ENCODE data around the gene KLF17. TPM values are rescaled to one million over a fixed set of nuclear protein-coding genes. Genes with fewer than 3 reads are reported as not detected.

KLF17 gene
- total RNA-seq, 1 experiment from 2014 or later: 0.26 TPM

GRCh38 chr1:44161546-44161945 lies 42.9 kb downstream of the KLF17 start:
- Histone ChIP-seq H3K36me3 (ENCODE audit: low read depth, low read length) (no peaks in the 10 kb centered on the region), H3K4me1 (ENCODE audit: insufficient read depth, low read length) (no peaks in the 10 kb centered on the region), H3K27me3 (ENCODE audit: low read length) (no peaks in the 10 kb centered on the region), H2AFZ (ENCODE audit: low read length) (no peak overlapping the region), H4K20me1 (ENCODE audit: low read length) (no peaks in the 10 kb centered on the region), H3K9me3 (ENCODE audit: low read length) (no peaks in the 10 kb centered on the region), H3K9me2 (replicated peaks; ENCODE audit: low read length) (no peaks in the 10 kb centered on the region), H3F3A (ENCODE audit: low read length, unreplicated experiment) (no peaks in the 10 kb centered on the region), H3K79me2 (ENCODE audit: low read length) (no peaks in the 10 kb centered on the region), H3K9ac (ENCODE audit: low read length) (no peak overlapping the region), H3K27ac (ENCODE audit: low read length) (no peak overlapping the region), H3K4me3 (ENCODE audit: low read length) (no peak overlapping the region), H3K4me2 (ENCODE audit: low read length) (no peak overlapping the region)
- ChIA-PET CTCF (no interaction called here), POLR2A (ENCODE audit: unreplicated experiment) (no interaction called here)
- ATAC-seq (no peak), DNase-seq (no peak)
- TF ChIP-seq, protein P1, sequence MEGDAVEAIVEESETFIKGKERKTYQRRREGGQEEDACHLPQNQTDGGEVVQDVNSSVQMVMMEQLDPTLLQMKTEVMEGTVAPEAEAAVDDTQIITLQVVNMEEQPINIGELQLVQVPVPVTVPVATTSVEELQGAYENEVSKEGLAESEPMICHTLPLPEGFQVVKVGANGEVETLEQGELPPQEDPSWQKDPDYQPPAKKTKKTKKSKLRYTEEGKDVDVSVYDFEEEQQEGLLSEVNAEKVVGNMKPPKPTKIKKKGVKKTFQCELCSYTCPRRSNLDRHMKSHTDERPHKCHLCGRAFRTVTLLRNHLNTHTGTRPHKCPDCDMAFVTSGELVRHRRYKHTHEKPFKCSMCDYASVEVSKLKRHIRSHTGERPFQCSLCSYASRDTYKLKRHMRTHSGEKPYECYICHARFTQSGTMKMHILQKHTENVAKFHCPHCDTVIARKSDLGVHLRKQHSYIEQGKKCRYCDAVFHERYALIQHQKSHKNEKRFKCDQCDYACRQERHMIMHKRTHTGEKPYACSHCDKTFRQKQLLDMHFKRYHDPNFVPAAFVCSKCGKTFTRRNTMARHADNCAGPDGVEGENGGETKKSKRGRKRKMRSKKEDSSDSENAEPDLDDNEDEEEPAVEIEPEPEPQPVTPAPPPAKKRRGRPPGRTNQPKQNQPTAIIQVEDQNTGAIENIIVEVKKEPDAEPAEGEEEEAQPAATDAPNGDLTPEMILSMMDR (conservative IDR thresholded peaks at IDR 0.05; ENCODE audit: low read depth, low read length): no peak
- no peak for TF ChIP-seq EZH2phosphoT487 (IDR thresholded peaks at IDR 0.05; ENCODE audit: borderline replicate concordance, low read length)
- TF ChIP-seq EZH2 (IDR thresholded peaks at IDR 0.05; ENCODE audit: low read length, unreplicated experiment): no peak
- intact Hi-C loops (cut with micrococcal nuclease): no loop called here
- BruUV-seq (replicated peaks): no TSS peak

DNA sequence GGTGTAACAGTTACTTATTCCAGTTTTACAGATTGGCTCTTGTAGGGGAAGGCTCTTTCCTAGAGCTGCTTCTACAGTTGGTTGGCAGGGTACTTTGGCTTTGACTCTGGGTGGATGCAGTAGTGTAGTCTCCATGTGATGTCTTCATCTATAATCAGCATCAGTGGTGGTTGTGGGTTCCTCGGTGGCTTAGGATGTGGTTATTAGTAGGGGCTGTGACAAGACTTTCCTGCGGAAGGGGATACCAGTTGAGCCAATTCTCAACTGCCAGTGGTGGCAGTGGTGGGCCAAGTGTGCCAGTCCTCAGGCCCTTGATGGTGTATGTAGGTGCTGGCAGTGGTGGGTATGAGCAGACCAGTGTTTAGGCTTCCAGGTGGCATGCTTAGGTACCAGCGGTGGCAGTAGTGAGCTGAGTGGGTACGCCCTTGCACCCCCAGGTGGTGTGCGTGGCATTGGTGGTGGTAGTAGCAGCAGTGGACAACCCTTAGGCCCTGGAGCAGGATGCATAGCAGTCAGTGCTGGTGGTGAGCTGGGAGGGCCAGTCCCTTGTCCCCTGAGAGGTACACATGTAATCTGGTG lies 50.0 kb downstream of the KLF17 start:
- BruUV-seq (replicated peaks): no TSS peak
- no peak overlapping the region for H3K9ac ChIP-seq (ENCODE audit: low read length)
- H3K9me3 ChIP-seq (ENCODE audit: low read length): 0 out of 2 replicates have a peak, but pooled peaks cover 6% of the 10 kb centered on the region
- H3K36me3 ChIP-seq (ENCODE audit: low read depth, low read length): no peaks in the 10 kb centered on the region
- no peak overlapping the region for H3K4me3 ChIP-seq (ENCODE audit: low read length)
- TF ChIP-seq EZH2 (IDR thresholded peaks at IDR 0.05; ENCODE audit: low read length, unreplicated experiment) (no peak), EZH2phosphoT487 (IDR thresholded peaks at IDR 0.05; ENCODE audit: borderline replicate concordance, low read length) (no peak)
- TF ChIP-seq, protein P1 (conservative IDR thresholded peaks at IDR 0.05; ENCODE audit: low read depth, low read length): peak; percentile 28; the same call in 1 of the 2 replicates
- DNase-seq (no peak), ATAC-seq (no peak)
- POLR2A ChIA-PET (ENCODE audit: unreplicated experiment): no interaction called here
- no peak overlapping the region for H3K27ac ChIP-seq (ENCODE audit: low read length)
- H3K4me1 ChIP-seq (ENCODE audit: insufficient read depth, low read length): no peaks in the 10 kb centered on the region
- no peaks in the 10 kb centered on the region for H4K20me1 ChIP-seq (ENCODE audit: low read length)
- H3F3A ChIP-seq (ENCODE audit: low read length, unreplicated experiment): no peaks in the 10 kb centered on the region
- H3K27me3 ChIP-seq (ENCODE audit: low read length): no peaks in the 10 kb centered on the region
- intact Hi-C loops (cut with micrococcal nuclease): no loop called here
- no peak overlapping the region for H3K4me2 ChIP-seq (ENCODE audit: low read length)
- CTCF ChIA-PET: no interaction called here
- no peak overlapping the region for H2AFZ ChIP-seq (ENCODE audit: low read length)
- H3K9me2 ChIP-seq (replicated peaks; ENCODE audit: low read length): no peaks in the 10 kb centered on the region
- H3K79me2 ChIP-seq (ENCODE audit: low read length): no peaks in the 10 kb centered on the region

- H3K36me3 ChIP-seq (ENCODE audit: low read depth, low read length): no peaks in the 10 kb centered on the region
- CTCF ChIA-PET: no interaction called here
- H3K4me1 ChIP-seq (ENCODE audit: insufficient read depth, low read length): no peaks in the 10 kb centered on the region
- BruUV-seq (replicated peaks): no TSS peak
- H3F3A ChIP-seq (ENCODE audit: low read length, unreplicated experiment): no peaks in the 10 kb centered on the region
- no peak for ATAC-seq
- TF ChIP-seq, protein P1 (conservative IDR thresholded peaks at IDR 0.05; ENCODE audit: low read depth, low read length): no peak
- TF ChIP-seq EZH2 (IDR thresholded peaks at IDR 0.05; ENCODE audit: low read length, unreplicated experiment): no peak
- no peak for TF ChIP-seq EZH2phosphoT487 (IDR thresholded peaks at IDR 0.05; ENCODE audit: borderline replicate concordance, low read length)
- POLR2A ChIA-PET (ENCODE audit: unreplicated experiment): no interaction called here
- intact Hi-C loops (cut with micrococcal nuclease): no loop called here
- H3K9ac ChIP-seq (ENCODE audit: low read length): no peak overlapping the region
- peak; percentile 14 for DNase-seq
- H3K9me2 ChIP-seq (replicated peaks; ENCODE audit: low read length): no peaks in the 10 kb centered on the region
- H2AFZ ChIP-seq (ENCODE audit: low read length): no peak overlapping the region
- H3K9me3 ChIP-seq (ENCODE audit: low read length): 0 out of 2 replicates have a peak, but pooled peaks cover 13% of the 10 kb centered on the region
- H3K27me3 ChIP-seq (ENCODE audit: low read length): no peaks in the 10 kb centered on the region
- H4K20me1 ChIP-seq (ENCODE audit: low read length): no peaks in the 10 kb centered on the region
- no peak overlapping the region for H3K4me3 ChIP-seq (ENCODE audit: low read length)
- H3K27ac ChIP-seq (ENCODE audit: low read length): no peak overlapping the region
- no peaks in the 10 kb centered on the region for H3K79me2 ChIP-seq (ENCODE audit: low read length)
- no peak overlapping the region for H3K4me2 ChIP-seq (ENCODE audit: low read length)
Observed at GRCh38 chr1:44170281-44170823, 51.7 kb downstream of the KLF17 start.
